ENCODE measurements around the gene COL26A1. TPM values are rescaled to one million over a fixed set of nuclear protein-coding genes. Genes with fewer than 3 reads are reported as not detected.

Gene COL26A1
- total and polyA plus RNA-seq, 2 experiments from 2014 or later = 11.6 to 19.1 TPM

DNA sequence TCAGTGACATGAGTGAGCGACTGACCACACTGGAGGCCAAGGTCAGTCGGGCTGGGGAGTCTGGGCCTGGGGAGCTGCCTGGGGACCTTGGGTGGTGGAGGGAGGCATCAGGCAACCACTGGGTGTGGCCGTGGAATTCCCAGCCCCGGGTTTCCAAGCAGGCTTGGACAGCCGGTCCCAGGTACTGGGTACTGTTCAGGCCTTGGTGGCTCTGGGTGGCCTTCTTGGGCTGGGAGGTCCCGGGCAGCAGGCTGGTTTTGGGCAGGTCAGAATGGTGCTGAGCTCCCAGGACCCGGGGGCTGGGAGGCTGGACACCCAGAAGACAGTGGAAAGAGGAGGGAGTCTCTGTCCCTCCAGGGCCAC is 170.4 kb downstream of the COL26A1 start:
- no peaks in the 10 kb centered on the region for H3K9me2 ChIP-seq (replicated peaks; ENCODE audit: insufficient read depth)
- no peak for DNase-seq (ENCODE audit: low spot score)
- H3K4me1 ChIP-seq (ENCODE audit: insufficient read depth) = no peaks in the 10 kb centered on the region
- H3K4me2 ChIP-seq = no peak overlapping the region
- H4K20me1 ChIP-seq (ENCODE audit: insufficient read depth, poor library complexity, severe bottlenecking) = no peaks in the 10 kb centered on the region
- H3K9me3 ChIP-seq (ENCODE audit: low read depth) = no peaks in the 10 kb centered on the region
- no peak overlapping the region for H2AFZ ChIP-seq
- H3K27ac ChIP-seq = no peak overlapping the region
- H3K79me2 ChIP-seq = no peaks in the 10 kb centered on the region
- no peak overlapping the region for H3K4me3 ChIP-seq
- no peaks in the 10 kb centered on the region for H3K36me3 ChIP-seq (replicated peaks; ENCODE audit: insufficient read depth, low read depth)
- TF ChIP-seq EZH2phosphoT487 (IDR thresholded peaks at IDR 0.05; ENCODE audit: low read depth, severe bottlenecking, unreplicated experiment) = no peak
- WGBS (ENCODE audit: low lambda C conversion rate, missing lambda C conversion rate) = 87% methylated on average over 7 of the region's 7 CpGs
- H3K27me3 ChIP-seq = no peaks in the 10 kb centered on the region

DNA sequence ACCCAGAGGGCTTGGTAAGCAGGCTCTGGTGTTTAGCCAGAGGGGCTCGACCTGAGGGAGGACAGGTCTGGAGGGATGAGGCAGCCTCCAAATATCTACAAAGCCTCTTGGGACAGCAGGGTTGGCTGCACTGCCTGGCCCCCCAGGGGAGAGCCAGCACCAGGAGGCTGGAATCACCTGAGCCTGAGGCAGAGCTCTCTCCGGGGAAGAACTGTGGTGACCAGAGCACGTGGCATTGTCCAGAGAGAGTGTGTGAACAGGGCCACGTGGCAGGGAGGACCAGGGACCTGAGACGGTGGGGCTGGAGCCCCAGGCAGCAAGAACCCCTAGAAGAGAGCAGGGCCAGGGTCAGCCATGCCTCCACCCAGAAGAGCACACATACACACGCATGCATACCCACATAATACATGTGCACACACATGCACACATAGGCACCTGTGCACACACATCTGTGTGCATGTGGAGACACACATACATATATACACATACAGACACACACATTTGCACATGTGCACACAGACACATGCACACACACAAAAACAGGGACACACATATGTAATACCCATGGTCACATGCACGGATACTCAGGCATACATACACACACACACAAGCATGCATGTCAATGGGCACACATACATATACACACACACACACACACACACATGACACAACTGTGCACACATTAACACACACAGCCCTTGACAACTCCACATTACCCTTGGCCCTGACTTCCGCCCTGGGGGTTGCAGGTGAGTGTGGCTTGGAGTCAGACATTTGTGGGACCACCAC is 171.5 kb downstream of the COL26A1 start:
- no peak overlapping the region for H3K4me3 ChIP-seq
- no peaks in the 10 kb centered on the region for H3K9me3 ChIP-seq (ENCODE audit: low read depth)
- no peak overlapping the region for H3K27ac ChIP-seq
- no peaks in the 10 kb centered on the region for H3K4me1 ChIP-seq (ENCODE audit: insufficient read depth)
- H3K36me3 ChIP-seq (replicated peaks; ENCODE audit: insufficient read depth, low read depth) = no peaks in the 10 kb centered on the region
- no peak for DNase-seq (ENCODE audit: low spot score)
- no peaks in the 10 kb centered on the region for H3K27me3 ChIP-seq
- no peaks in the 10 kb centered on the region for H3K79me2 ChIP-seq
- H4K20me1 ChIP-seq (ENCODE audit: insufficient read depth, poor library complexity, severe bottlenecking) = no peaks in the 10 kb centered on the region
- TF ChIP-seq EZH2 (IDR thresholded peaks at IDR 0.05; ENCODE audit: borderline replicate concordance) (no peak), EZH2phosphoT487 (IDR thresholded peaks at IDR 0.05; ENCODE audit: low read depth, severe bottlenecking, unreplicated experiment) (no peak)
- TF ChIP-seq, protein P1, sequence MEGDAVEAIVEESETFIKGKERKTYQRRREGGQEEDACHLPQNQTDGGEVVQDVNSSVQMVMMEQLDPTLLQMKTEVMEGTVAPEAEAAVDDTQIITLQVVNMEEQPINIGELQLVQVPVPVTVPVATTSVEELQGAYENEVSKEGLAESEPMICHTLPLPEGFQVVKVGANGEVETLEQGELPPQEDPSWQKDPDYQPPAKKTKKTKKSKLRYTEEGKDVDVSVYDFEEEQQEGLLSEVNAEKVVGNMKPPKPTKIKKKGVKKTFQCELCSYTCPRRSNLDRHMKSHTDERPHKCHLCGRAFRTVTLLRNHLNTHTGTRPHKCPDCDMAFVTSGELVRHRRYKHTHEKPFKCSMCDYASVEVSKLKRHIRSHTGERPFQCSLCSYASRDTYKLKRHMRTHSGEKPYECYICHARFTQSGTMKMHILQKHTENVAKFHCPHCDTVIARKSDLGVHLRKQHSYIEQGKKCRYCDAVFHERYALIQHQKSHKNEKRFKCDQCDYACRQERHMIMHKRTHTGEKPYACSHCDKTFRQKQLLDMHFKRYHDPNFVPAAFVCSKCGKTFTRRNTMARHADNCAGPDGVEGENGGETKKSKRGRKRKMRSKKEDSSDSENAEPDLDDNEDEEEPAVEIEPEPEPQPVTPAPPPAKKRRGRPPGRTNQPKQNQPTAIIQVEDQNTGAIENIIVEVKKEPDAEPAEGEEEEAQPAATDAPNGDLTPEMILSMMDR (IDR thresholded peaks at IDR 0.05; ENCODE audit: poor library complexity) = no peak
- H3K9me2 ChIP-seq (replicated peaks; ENCODE audit: insufficient read depth) = no peaks in the 10 kb centered on the region
- 91% methylated on average over 7 of the region's 8 CpGs for WGBS (ENCODE audit: low lambda C conversion rate, missing lambda C conversion rate)
- H3K4me2 ChIP-seq = no peak overlapping the region
- H2AFZ ChIP-seq = no peak overlapping the region

DNA sequence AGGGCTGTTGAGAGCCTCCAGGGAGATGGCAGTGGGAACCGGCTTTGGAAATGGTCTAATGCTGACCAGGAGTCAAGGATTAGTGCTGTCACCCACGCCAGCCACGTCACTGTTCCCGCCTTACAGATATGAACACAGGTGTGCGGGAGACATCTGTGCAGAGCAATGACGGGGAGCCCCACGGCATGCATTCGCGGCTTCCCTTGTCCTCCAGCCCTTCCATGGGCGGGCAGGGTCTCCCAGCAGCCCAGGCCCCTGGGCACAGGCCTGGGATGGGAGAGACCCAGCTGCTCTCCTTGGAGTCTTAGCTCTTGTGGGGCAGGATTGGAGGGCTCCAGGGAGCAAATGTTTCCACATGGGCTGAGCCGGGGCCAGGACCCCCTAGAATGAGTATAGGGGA is 172.2 kb downstream of the COL26A1 start:
- Histone ChIP-seq H3K9me3 (ENCODE audit: low read depth) (no peaks in the 10 kb centered on the region), H3K27me3 (no peaks in the 10 kb centered on the region), H3K79me2 (no peaks in the 10 kb centered on the region), H3K4me1 (ENCODE audit: insufficient read depth) (no peaks in the 10 kb centered on the region), H3K27ac (no peak overlapping the region), H2AFZ (no peak overlapping the region), H4K20me1 (ENCODE audit: insufficient read depth, poor library complexity, severe bottlenecking) (no peaks in the 10 kb centered on the region), H3K4me2 (no peak overlapping the region), H3K4me3 (no peak overlapping the region), H3K36me3 (replicated peaks; ENCODE audit: insufficient read depth, low read depth) (no peaks in the 10 kb centered on the region), H3K9me2 (replicated peaks; ENCODE audit: insufficient read depth) (no peaks in the 10 kb centered on the region)
- 90% methylated on average over 11 of the region's 11 CpGs for WGBS (ENCODE audit: low lambda C conversion rate, missing lambda C conversion rate)
- no peak for DNase-seq (ENCODE audit: low spot score)
- TF ChIP-seq EZH2 (IDR thresholded peaks at IDR 0.05; ENCODE audit: borderline replicate concordance) = no peak
- TF ChIP-seq, protein P1 (IDR thresholded peaks at IDR 0.05; ENCODE audit: poor library complexity) = no peak
- TF ChIP-seq EZH2phosphoT487 (IDR thresholded peaks at IDR 0.05; ENCODE audit: low read depth, severe bottlenecking, unreplicated experiment) = no peak

DNA sequence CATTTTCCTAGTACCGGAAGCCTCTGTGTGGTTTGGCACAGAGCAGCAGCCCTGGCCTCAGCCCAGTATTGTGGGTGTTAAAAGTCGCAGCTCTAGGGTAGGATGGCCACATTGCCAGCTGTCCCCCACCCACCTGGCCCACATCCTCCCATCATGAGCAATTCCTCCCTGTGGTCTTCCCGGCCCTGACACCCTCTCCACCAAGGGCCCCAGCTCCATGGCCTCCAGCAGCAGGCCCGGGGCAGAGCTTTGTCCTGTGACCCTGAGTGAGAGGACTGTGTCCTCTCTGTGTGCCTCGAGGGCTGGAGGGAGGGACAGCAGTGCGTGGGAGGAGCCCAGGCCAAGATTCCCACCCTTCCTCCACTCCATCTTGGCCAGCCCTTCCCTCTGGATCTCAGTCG is 172.7 kb downstream of the COL26A1 start:
- DNase-seq (ENCODE audit: low spot score) = no peak
- H3K4me1 ChIP-seq (ENCODE audit: insufficient read depth) = no peaks in the 10 kb centered on the region
- H3K79me2 ChIP-seq = no peaks in the 10 kb centered on the region
- no peaks in the 10 kb centered on the region for H3K36me3 ChIP-seq (replicated peaks; ENCODE audit: insufficient read depth, low read depth)
- no peaks in the 10 kb centered on the region for H4K20me1 ChIP-seq (ENCODE audit: insufficient read depth, poor library complexity, severe bottlenecking)
- H3K9me3 ChIP-seq (ENCODE audit: low read depth) = no peaks in the 10 kb centered on the region
- 54% methylated on average over 7 of the region's 7 CpGs for WGBS (ENCODE audit: low lambda C conversion rate, missing lambda C conversion rate)
- no peak overlapping the region for H3K4me2 ChIP-seq
- TF ChIP-seq, protein P1 (IDR thresholded peaks at IDR 0.05; ENCODE audit: poor library complexity) = no peak
- no peak overlapping the region for H2AFZ ChIP-seq
- no peaks in the 10 kb centered on the region for H3K9me2 ChIP-seq (replicated peaks; ENCODE audit: insufficient read depth)
- H3K4me3 ChIP-seq = no peak overlapping the region
- H3K27me3 ChIP-seq = no peaks in the 10 kb centered on the region
- no peak overlapping the region for H3K27ac ChIP-seq
